Peyer's patch (tissue), 4 donors: ENCODE results near the gene NME5. TPM values are rescaled to one million over a fixed set of nuclear protein-coding genes. Genes with fewer than 3 reads are reported as not detected.
"Not testable (repeated sequence)": the region's sequence is repeated elsewhere in the genome, so short reads cannot be mapped to it uniquely, and the experiment has no call there.

Source experiments
- DNase-seq, 3 donors: peaks; one replicate each; pipeline ENCODE4 v3.0.0-alpha.2; 2017 to 2019
- H3K27ac ChIP-seq, 4 donors: fragments of 200-600 bp; sonication (generic); one replicate each; pipeline ENCODE4 v1.5.1; 2016 to 2019
- H3K27me3 ChIP-seq, 2 donors: fragments of 200-600 bp; sonication (generic); one replicate each; pipeline ENCODE4 v1.5.1; 2019
- H3K36me3 ChIP-seq, 3 donors: fragments of 200-600 bp; sonication (generic); one replicate each; pipeline ENCODE4 v1.5.1; 2016 to 2019
- H3K4me1 ChIP-seq, 4 donors: fragments of 200-600 bp; sonication (generic); one replicate each; pipeline ENCODE4 v1.5.1; 2016 to 2019
- H3K4me3 ChIP-seq, 4 donors: fragments of 200-600 bp; sonication (generic); 1 replicate in 3 of 4; 2 replicates in 1 of 4; pipeline ENCODE4 v1.5.1; 2016 to 2019; ENCODE audit warnings: mild to moderate bottlenecking in 1 of 4
- H3K9me3 ChIP-seq, 4 donors: fragments of 200-600 bp; sonication (generic); one replicate each; pipeline ENCODE4 v1.5.1; 2016 to 2019; ENCODE audit warnings: mild to moderate bottlenecking in 1 of 4
- POLR2A ChIP-seq, 2 donors: fragments of 450-650 bp; IDR thresholded peaks; one replicate each; pipeline ENCODE4 v1.5.1; 2017; ENCODE audit warnings: antibody characterized with exemption in 2 of 2, mild to moderate bottlenecking in 2 of 2, moderate library complexity in 2 of 2
- small RNA-seq, 2 donors: library from RNA; depleted of rRNA; stranded (forward); fragments of <200 nt; gene quantifications; one replicate each; pipeline ENCODE3, GENCODE V24; 2016
- total RNA-seq, 4 donors: library from RNA; depleted of rRNA; stranded (reverse); fragments of >200 nt; gene quantifications; one replicate each; pipeline ENCODE4 v1.1.0, GENCODE V29; 2016
- TF ChIP-seq, protein P1 (sequence below), 6 experiments: fragments of 450-650 bp in 4 of 6; fragments of 200-600 bp in 2 of 6; sonication (generic) in 1 of 6; IDR thresholded peaks; one replicate each; pipeline ENCODE4 v1.5.1; 2017 to 2019; ENCODE audit warnings: antibody characterized with exemption in 6 of 6, mild to moderate bottlenecking in 3 of 6, moderate library complexity in 1 of 6

The NME5 gene
- total RNA-seq, 4 donors from 2014 or later, result 0.70 TPM; not detected in 3

DNA sequence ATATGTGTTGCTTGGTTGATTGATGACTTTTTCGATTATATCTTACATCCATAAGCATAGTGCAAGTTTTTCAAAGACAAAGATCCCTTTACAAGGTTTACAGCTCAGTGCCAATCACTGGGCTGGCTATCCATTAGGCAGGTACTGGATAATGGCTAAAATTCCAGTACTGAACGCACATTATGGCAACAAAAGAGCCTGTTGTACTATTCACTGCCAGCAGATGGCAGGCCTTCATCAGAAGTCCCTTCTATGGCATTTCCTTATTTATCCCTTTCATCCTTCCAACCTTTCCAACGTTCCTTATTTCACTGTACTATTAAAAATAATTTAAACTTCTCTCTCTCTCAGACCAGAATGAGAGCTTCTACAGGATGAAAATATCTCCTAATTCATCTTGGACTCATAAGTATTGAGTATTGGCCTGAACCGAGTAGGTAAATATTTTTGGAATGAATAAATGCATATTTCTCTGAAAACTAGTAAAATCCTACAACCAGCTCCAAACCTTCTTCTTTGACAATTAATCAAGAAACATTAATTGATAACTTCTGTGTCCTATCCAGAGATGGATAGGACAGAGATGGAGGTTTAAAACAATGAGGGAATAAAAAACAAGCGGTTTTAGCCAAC is 62.0 kb downstream of the NME5 start:
- peak in 2 of 3 donors; percentile 59 to 89 for DNase-seq
- no peak for TF ChIP-seq POLR2A (IDR thresholded peaks at IDR 0.05)
- TF ChIP-seq, protein P1, sequence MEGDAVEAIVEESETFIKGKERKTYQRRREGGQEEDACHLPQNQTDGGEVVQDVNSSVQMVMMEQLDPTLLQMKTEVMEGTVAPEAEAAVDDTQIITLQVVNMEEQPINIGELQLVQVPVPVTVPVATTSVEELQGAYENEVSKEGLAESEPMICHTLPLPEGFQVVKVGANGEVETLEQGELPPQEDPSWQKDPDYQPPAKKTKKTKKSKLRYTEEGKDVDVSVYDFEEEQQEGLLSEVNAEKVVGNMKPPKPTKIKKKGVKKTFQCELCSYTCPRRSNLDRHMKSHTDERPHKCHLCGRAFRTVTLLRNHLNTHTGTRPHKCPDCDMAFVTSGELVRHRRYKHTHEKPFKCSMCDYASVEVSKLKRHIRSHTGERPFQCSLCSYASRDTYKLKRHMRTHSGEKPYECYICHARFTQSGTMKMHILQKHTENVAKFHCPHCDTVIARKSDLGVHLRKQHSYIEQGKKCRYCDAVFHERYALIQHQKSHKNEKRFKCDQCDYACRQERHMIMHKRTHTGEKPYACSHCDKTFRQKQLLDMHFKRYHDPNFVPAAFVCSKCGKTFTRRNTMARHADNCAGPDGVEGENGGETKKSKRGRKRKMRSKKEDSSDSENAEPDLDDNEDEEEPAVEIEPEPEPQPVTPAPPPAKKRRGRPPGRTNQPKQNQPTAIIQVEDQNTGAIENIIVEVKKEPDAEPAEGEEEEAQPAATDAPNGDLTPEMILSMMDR (IDR thresholded peaks at IDR 0.05), result peak; percentile 55 to 87 (median 80)
- H3K4me1 ChIP-seq, result no peaks in the 10 kb centered on the region

DNA sequence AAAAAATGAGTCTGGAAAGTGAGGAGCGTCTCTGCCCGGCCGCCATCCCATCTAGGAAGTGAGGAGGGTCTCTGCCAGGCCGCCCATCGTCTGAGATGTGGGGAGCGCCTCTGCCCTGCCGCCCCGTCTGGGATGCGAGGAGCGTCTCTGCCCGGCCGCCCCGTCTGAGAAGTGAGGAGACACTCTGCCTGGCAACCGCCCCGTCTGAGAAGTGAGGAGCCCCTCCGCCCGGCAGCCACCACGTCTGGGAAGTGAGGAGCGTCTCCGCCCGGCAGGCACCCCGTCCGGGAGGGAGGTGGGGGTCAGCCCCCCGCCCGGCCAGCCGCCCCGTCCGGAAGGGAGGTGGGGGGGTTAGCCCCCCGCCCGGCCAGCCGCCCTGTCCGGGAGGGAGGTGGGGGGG is 69.2 kb downstream of the NME5 start:
- DNase-seq, H3K4me1 ChIP-seq, H3K27me3 ChIP-seq, H3K27ac ChIP-seq, H3K4me3 ChIP-seq, H3K36me3 ChIP-seq, H3K9me3 ChIP-seq: not testable (repeated sequence)

More for the DNA sequence above, 62.0 kb downstream of the NME5 start:
- no peaks in the 10 kb centered on the region for H3K36me3 ChIP-seq
- H3K4me3 ChIP-seq, result no peak overlapping the region
- no peak overlapping the region for H3K27ac ChIP-seq
- no peaks in the 10 kb centered on the region for H3K9me3 ChIP-seq
- no peaks in the 10 kb centered on the region for H3K27me3 ChIP-seq

DNA sequence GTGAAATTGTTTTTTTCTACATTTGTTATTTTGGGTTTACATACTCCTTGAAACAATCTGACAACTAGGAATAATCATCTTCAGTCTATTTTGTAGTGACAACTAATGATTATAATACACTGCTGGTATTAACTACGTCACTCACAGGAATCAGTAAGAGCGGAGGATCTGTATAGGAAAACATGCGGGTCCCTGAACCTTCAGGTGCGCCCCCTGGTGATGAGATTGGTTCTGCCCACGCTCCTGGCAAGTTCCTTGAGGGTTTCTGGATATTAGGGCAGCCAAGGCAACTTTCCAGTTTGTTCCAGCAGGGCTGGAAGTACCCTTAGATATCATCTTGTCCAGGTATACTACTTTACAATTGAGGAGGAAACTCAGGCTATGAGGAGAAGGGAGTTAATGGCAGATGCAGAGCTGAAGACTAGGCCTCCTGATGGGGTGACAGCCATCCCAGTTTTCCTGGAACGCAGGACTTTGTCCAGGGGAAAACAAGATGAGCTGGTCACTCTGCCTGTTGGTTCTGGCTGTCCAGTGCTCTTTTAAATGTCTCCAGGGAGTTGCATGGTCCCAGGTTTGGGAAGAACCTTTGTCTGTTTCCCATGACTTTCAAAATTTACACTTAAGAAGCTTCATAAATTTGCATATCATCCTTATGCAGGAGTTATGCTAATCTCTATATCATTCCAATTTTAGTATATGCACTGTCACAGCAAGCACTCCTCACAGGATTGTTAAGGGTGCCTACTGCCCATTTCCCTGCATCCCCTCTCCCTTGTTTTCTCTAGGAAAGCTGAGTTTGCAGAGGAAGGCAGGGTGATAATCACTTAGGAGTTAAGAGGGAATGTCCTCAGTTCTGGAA is 70.3 kb downstream of the NME5 start:
- no peaks in the 10 kb centered on the region for H3K27me3 ChIP-seq
- no peaks in the 10 kb centered on the region for H3K4me1 ChIP-seq
- TF ChIP-seq POLR2A (IDR thresholded peaks at IDR 0.05), result no peak
- TF ChIP-seq, protein P1 (IDR thresholded peaks at IDR 0.05), result peak; percentile 41 to 74 (median 69)
- H3K27ac ChIP-seq, result no peak overlapping the region
- no peaks in the 10 kb centered on the region for H3K36me3 ChIP-seq
- no peak overlapping the region for H3K4me3 ChIP-seq
- DNase-seq, result peak; percentile 66 to 89 (median 78)
- no peaks in the 10 kb centered on the region for H3K9me3 ChIP-seq

DNA sequence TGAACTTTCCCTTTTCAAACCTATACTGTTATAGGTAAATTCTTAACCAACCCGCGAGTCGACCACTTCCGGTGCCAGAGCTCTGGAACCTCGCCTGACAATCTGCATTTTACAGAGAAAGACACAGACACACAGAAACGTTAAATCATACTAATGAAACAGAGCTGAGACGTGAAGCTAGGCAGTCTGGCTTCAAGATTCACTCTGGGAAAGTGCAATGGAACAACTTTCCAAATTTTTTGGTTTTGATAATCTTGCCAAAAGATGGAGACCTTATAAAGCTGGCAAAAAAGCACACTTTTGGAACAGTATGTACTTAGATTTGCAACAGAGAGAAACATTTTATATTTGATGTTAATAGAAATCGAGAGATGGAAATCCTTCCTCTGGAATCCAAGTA is 71.3 kb downstream of the NME5 start:
- Histone ChIP-seq H3K4me1 (no peaks in the 10 kb centered on the region), H3K27me3 (no peaks in the 10 kb centered on the region), H3K36me3 (no peaks in the 10 kb centered on the region), H3K9me3 (no peaks in the 10 kb centered on the region), H3K27ac (no peak overlapping the region), H3K4me3 (no peak overlapping the region)
- TF ChIP-seq, protein P1 (IDR thresholded peaks at IDR 0.05), result no peak
- TF ChIP-seq POLR2A (IDR thresholded peaks at IDR 0.05), result no peak
- no peak for DNase-seq

Small RNAs within 50 kb of the gene (small RNA-seq; reads per million reads assigned to genes)
- gene RNU6-1148P (0 reads per million in 2 donors), gene RNU6-460P (0 reads per million in 2 donors), gene RNU6-888P (0 reads per million in 2 donors)

Other genes with a start within 250 kb of the NME5 start
- gene PKD2L2, start 250.0 kb downstream of the NME5 start, total RNA-seq, result not detected
- 10 to 100 TPM; 21.9 to 92.4 (median 32.7) TPM for gene FAM13B, start 106.3 kb downstream of the NME5 start, total RNA-seq
- gene WNT8A, start 55.4 kb downstream of the NME5 start, total RNA-seq, result not detected
- gene BRD8, start 39.2 kb upstream of the NME5 start, total RNA-seq, result 100 to 1,000 TPM in 1 of 4 donors, 10 to 100 TPM in 3; 42.2 to 130 (median 70.8) TPM
- 1 to 10 TPM; 2.3 to 9.1 (median 5.6) TPM for gene KIF20A, start 39.7 kb upstream of the NME5 start, total RNA-seq
- 10 to 100 TPM in 3 of 4 donors, 1 to 10 TPM in 1; 9.3 to 24.8 (median 10.6) TPM for gene CDC23, start 73.9 kb upstream of the NME5 start, total RNA-seq
- not detected for gene GFRA3, start 135.2 kb upstream of the NME5 start, total RNA-seq
- 1 to 10 TPM in 1 of 4 donors, under 1 TPM in 3; 0.88 to 4.1 (median 0.94) TPM for gene CDC25C, start 192.4 kb upstream of the NME5 start, total RNA-seq
- 10 to 100 TPM; 19.1 to 22.1 (median 20.7) TPM for gene FAM53C, start 198.8 kb upstream of the NME5 start, total RNA-seq
- gene KDM3B, start 213.3 kb upstream of the NME5 start, total RNA-seq, result 10 to 100 TPM; 55.3 to 85.2 (median 68.1) TPM